Mesothelial cell of epicardium (in vitro differentiated cells): ENCODE data around the gene AMOTL1. TPM values are rescaled to one million over a fixed set of nuclear protein-coding genes. Genes with fewer than 3 reads are reported as not detected.
A peak's percentile ranks its signal among the peaks of the same experiment; 100 is the strongest.

Source experiments
- DNase-seq, 2 experiments: peaks; one replicate each; pipeline ENCODE4 v3.0.0; 2021; ENCODE audit warnings: low spot score in 2 of 2; ENCODE audit not compliant: unreplicated experiment in 2 of 2
- H3K27ac Mint-ChIP-seq: 2 replicates; pipeline ENCODE4 v1.8.0; 2021; ENCODE audit warnings: mixed read lengths
- H3K27me3 Mint-ChIP-seq: 2 replicates; pipeline ENCODE4 v1.8.0; 2021; ENCODE audit warnings: low read depth, mixed read lengths
- H3K36me3 Mint-ChIP-seq: 2 replicates; pipeline ENCODE4 v1.8.0; 2021; ENCODE audit warnings: mixed read lengths
- H3K4me1 Mint-ChIP-seq: 2 replicates; pipeline ENCODE4 v1.8.0; 2021; ENCODE audit warnings: mixed read lengths
- H3K4me3 Mint-ChIP-seq: 2 replicates; pipeline ENCODE4 v1.8.0; 2021; ENCODE audit warnings: mild to moderate bottlenecking, moderate library complexity, mixed read lengths
- H3K9me3 Mint-ChIP-seq: 2 replicates; pipeline ENCODE4 v1.8.0; 2021; ENCODE audit warnings: mixed read lengths
- total RNA-seq: library from RNA; stranded (reverse); gene quantifications from 3 replicates; pipeline ENCODE4 v1.2.1, GENCODE V29; 2021
- TF ChIP-seq, protein P1 (sequence below): fragments of 200-600 bp; sonication (generic); IDR thresholded peaks from one replicate; pipeline ENCODE4 v1.5.0; 2021; ENCODE audit warnings: antibody characterized with exemption; ENCODE audit not compliant: unreplicated experiment

Gene AMOTL1
- total RNA-seq, 1 donor from 2014 or later: 77.8 TPM

DNA sequence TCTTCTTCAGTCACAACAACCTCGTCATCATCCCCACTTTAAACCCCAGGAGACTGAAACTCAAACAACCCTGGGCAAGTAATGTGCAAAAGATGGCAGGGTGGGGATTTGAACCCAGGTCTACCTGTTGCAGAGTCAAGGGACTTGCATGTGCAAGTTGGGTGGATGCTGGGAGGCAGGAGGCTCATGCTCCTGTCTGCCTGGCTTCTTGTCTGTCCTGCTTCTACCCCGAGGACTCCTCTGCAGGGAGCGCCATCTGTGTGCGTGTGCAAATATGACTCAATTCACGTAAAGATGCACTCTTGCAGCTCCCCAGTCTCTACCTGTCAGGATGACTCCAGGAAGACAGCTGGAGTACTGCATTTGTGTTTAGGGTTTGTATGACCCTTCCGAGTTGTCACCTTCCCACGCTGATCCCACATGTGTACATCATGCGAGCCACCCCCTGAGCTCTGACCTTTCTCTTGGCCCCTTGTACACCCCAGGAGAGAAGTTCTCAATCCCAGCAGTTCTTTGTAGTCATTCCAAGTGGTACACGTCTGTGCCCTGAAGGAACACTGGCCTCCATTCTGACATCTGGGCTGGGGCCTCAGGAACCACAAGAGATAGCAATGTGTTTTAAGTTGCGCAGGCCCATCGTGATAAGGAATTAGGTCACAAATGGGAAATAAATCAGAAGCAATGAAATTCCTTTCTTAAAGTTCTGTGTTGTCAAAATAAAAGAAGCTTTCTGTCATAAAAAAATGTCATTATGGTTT is 109.5 kb downstream of the AMOTL1 start:
- Mint-ChIP-seq H3K27me3 (no peaks in the 10 kb centered on the region), H3K4me1 (peaks cover 21% of the 10 kb centered on the region), H3K36me3 (peaks cover 25% of the 10 kb centered on the region), H3K9me3 (no peaks in the 10 kb centered on the region), H3K27ac (peak overlapping the region; percentile 83), H3K4me3 (no peak overlapping the region)
- TF ChIP-seq, protein P1, sequence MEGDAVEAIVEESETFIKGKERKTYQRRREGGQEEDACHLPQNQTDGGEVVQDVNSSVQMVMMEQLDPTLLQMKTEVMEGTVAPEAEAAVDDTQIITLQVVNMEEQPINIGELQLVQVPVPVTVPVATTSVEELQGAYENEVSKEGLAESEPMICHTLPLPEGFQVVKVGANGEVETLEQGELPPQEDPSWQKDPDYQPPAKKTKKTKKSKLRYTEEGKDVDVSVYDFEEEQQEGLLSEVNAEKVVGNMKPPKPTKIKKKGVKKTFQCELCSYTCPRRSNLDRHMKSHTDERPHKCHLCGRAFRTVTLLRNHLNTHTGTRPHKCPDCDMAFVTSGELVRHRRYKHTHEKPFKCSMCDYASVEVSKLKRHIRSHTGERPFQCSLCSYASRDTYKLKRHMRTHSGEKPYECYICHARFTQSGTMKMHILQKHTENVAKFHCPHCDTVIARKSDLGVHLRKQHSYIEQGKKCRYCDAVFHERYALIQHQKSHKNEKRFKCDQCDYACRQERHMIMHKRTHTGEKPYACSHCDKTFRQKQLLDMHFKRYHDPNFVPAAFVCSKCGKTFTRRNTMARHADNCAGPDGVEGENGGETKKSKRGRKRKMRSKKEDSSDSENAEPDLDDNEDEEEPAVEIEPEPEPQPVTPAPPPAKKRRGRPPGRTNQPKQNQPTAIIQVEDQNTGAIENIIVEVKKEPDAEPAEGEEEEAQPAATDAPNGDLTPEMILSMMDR: no peak
- DNase-seq: no peak

DNA sequence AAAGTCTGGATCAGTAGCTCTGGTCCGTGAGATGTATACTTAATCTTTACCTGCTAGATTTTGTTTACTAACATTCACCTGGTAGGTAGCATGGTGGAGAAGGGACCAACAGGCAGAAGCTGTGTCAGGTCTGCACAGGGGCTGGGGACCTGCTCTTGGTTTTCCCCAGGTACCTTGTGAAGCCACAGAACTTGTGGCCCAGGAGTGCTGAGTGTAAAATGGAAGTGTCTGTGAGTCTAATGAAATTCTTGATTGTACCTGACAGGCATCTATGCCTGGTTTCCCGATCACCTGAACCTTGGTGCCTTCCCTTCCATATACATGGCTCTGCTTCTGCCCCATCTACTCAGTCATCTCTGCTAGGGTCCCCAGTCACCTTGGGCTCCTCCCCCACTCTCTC is 110.8 kb downstream of the AMOTL1 start:
- TF ChIP-seq, protein P1: no peak
- no peak for DNase-seq
- Mint-ChIP-seq H3K36me3 (peaks cover 25% of the 10 kb centered on the region), H3K27ac (no peak overlapping the region), H3K9me3 (no peaks in the 10 kb centered on the region), H3K27me3 (no peaks in the 10 kb centered on the region), H3K4me3 (no peak overlapping the region), H3K4me1 (peaks cover 21% of the 10 kb centered on the region)

DNA sequence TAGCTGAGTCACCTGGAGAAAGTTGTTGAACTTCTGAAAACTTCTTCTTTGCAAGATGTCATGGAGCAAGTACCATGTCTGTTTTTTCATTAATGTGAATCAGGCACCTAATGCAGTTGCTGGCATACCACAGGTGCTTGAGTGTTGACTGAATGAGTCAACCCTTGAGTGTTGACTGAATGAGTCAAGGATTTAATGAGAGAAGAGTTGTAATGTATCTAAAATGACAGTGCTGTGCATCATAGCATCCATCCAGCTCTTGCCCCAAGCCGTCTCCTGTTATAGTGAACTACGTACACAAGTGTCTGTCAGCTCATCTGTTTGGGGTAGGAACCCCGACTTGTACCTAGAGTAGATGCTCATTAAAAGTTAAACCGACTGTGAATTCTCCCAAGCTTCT is 112.1 kb downstream of the AMOTL1 start:
- H3K4me1 Mint-ChIP-seq: peaks cover 21% of the 10 kb centered on the region
- H3K36me3 Mint-ChIP-seq: peaks cover 26% of the 10 kb centered on the region
- TF ChIP-seq, protein P1: no peak
- no peak for DNase-seq
- no peak overlapping the region for H3K27ac Mint-ChIP-seq
- H3K27me3 Mint-ChIP-seq: no peaks in the 10 kb centered on the region
- no peak overlapping the region for H3K4me3 Mint-ChIP-seq
- no peaks in the 10 kb centered on the region for H3K9me3 Mint-ChIP-seq

DNA sequence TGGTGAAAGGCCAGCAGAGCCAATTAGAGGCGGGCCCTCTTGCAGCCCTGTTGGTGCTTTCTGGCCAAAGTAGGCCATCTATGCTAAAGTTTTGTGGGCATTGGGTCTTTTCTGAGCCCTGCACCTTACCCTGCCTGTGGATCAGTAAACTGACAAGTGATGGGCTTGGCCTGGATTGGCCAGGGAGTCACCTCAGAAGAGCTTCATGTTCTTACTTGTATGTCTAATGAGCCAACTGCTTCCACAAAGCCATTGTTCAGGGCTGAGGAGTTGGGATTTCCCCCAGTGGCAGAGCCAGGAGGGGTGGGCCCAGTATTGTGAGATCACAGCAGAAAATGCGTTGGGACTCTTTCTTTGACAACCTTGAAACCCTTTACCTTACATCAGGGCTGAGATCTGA is 114.8 kb downstream of the AMOTL1 start:
- no peak for DNase-seq
- Mint-ChIP-seq H3K9me3 (peaks cover 9% of the 10 kb centered on the region), H3K27me3 (no peaks in the 10 kb centered on the region), H3K4me1 (peaks cover 3% of the 10 kb centered on the region), H3K27ac (no peak overlapping the region), H3K36me3 (peaks cover 33% of the 10 kb centered on the region), H3K4me3 (no peak overlapping the region)
- TF ChIP-seq, protein P1: no peak

DNA sequence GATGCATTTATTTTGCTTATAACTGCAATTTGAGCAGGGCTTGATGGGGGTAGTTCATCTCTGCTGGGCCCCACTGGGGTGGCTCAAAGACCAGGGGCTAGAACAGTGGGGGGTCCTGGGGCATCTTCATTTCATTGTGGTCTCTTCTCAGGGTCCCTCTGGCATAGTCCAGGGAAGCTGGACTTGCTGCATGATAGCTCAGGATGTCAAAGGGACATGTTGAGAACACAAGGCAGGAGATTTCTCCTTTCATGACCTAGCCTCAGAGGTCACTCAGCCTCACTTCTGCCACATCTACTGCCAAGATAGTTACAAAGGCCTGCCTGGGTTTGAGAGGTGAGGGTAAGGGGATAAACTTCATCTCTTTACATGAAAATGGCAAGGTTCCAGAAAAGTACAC is 115.7 kb downstream of the AMOTL1 start:
- Mint-ChIP-seq H3K4me3 (no peak overlapping the region), H3K4me1 (no peaks in the 10 kb centered on the region), H3K27me3 (no peaks in the 10 kb centered on the region), H3K9me3 (peaks cover 18% of the 10 kb centered on the region), H3K36me3 (peaks cover 40% of the 10 kb centered on the region), H3K27ac (no peak overlapping the region)
- TF ChIP-seq, protein P1: no peak
- no peak for DNase-seq

DNA sequence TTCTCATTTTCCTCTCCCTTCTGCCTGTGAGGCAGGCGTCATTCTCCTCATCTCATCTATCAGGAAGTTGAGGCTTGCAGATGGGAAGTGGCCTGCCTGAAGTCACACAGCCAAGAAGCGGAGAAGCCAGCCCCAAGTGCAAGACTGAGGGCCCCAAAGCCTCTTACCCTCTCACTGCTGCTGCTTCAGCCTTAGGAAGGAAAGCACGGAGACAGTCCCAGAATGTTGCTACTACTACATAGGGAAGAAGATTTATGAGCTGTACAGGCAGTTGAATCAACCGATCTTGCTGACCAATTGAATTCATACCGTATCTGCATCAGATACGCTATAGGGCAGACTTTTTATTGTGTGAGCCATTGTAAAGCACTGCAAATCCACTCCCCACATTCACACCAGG is 116.2 kb downstream of the AMOTL1 start:
- Mint-ChIP-seq H3K27ac (no peak overlapping the region), H3K27me3 (no peaks in the 10 kb centered on the region)
- TF ChIP-seq, protein P1: no peak

More for the DNA sequence above, 116.2 kb downstream of the AMOTL1 start:
- Mint-ChIP-seq H3K4me1 (no peaks in the 10 kb centered on the region), H3K36me3 (peaks cover 40% of the 10 kb centered on the region), H3K9me3 (peaks cover 23% of the 10 kb centered on the region), H3K4me3 (no peak overlapping the region)
- no peak for DNase-seq
